OCI-LY7 (cell line): Measurements from ENCODE around the gene TYROBP. TPM values are rescaled to one million over a fixed set of nuclear protein-coding genes. Genes with fewer than 3 reads are reported as not detected.

ENCODE experiments used
- BruUV-seq: library from RNA; stranded (reverse); fragments of 400-500 nt; replicated peaks from 2 replicates; lab custom pipeline; 2021; lab: Mats Ljungman, UMichigan
- CTCF ChIA-PET: fragments of 300-600 bp; sonication (Branson Sonifier 250); formaldehyde crosslinking; loops from one replicate; lab custom pipeline; 2022; ENCODE audit warnings: antibody characterized with exemption; ENCODE audit not compliant: unreplicated experiment; lab: Charles Lee
- POLR2A ChIA-PET: fragments of 300-600 bp; sonication (Branson Sonifier 250); formaldehyde crosslinking; loops from one replicate; lab custom pipeline; 2022; ENCODE audit warnings: antibody characterized with exemption; lab: Charles Lee
- DNase-seq: peaks from one replicate; pipeline ENCODE4 v3.0.0-alpha.2; 2015; ENCODE audit warnings: low spot score
- H2AFZ ChIP-seq: fragments of 200-600 bp; sonication (generic), shearing (Covaris generic); 2 replicates; pipeline ENCODE4 v1.6.1; 2014; ENCODE audit warnings: mild to moderate bottlenecking, antibody characterized with exemption, low read length, moderate library complexity
- H3K27ac ChIP-seq: fragments of 200-600 bp; sonication (generic); 2 replicates; pipeline ENCODE4 v1.5.1; 2014; ENCODE audit warnings: mixed run types, low read depth, mild to moderate bottlenecking, moderate library complexity, low read length, inconsistent platforms; ENCODE audit not compliant: poor library complexity, severe bottlenecking
- H3K36me3 ChIP-seq: fragments of 200-600 bp; sonication (generic); 2 replicates; pipeline ENCODE4 v1.6.1; 2014; ENCODE audit warnings: mild to moderate bottlenecking, antibody characterized with exemption, low read length, moderate library complexity, mixed read lengths; ENCODE audit not compliant: insufficient read depth
- H3K4me1 ChIP-seq: fragments of 200-600 bp; sonication (generic); 2 replicates; pipeline ENCODE4 v1.5.1; 2014; ENCODE audit warnings: mild to moderate bottlenecking, low read length; ENCODE audit not compliant: insufficient read depth, poor library complexity, severe bottlenecking
- H3K4me2 ChIP-seq: fragments of 200-600 bp; sonication (generic); 2 replicates; pipeline ENCODE4 v1.6.1; 2014; ENCODE audit warnings: mild to moderate bottlenecking, low read length
- H3K4me3 ChIP-seq: fragments of 200-600 bp; sonication (generic); 2 replicates; pipeline ENCODE4 v1.5.1; 2014; ENCODE audit warnings: mild to moderate bottlenecking, low read depth, low read length; ENCODE audit not compliant: poor library complexity, severe bottlenecking
- H3K79me2 ChIP-seq: fragments of 200-600 bp; sonication (generic); 2 replicates; pipeline ENCODE4 v1.6.1; 2016; ENCODE audit warnings: low read depth, mild to moderate bottlenecking, low read length, moderate library complexity, mixed read lengths; ENCODE audit not compliant: insufficient read depth
- H3K9me2 ChIP-seq: fragments of 200-600 bp; sonication (generic); 2 replicates; pipeline ENCODE4 v1.6.1; 2016; ENCODE audit warnings: mild to moderate bottlenecking, low read length, mixed read lengths; ENCODE audit not compliant: insufficient read depth
- H3K9me3 ChIP-seq: fragments of 200-600 bp; sonication (generic); 2 replicates; pipeline ENCODE4 v1.6.1; 2014; ENCODE audit warnings: mild to moderate bottlenecking, mixed run types, low read length, mixed read lengths
- H4K20me1 ChIP-seq: fragments of 200-600 bp; sonication (generic); 2 replicates; pipeline ENCODE4 v1.6.1; 2014; ENCODE audit warnings: mild to moderate bottlenecking, antibody characterized with exemption, low read length, moderate library complexity, mixed read lengths; ENCODE audit not compliant: insufficient read depth
- CTCF ChIP-seq: fragments of 200-600 bp; sonication (generic); conservative IDR thresholded peaks from 2 replicates; pipeline ENCODE4 v1.5.1; 2014; ENCODE audit warnings: mild to moderate bottlenecking, antibody characterized with exemption, low read length, moderate library complexity, mixed read lengths
- EZH2phosphoT487 ChIP-seq: fragments of 200-600 bp; sonication (generic); IDR thresholded peaks from 2 replicates; pipeline ENCODE4 v1.6.1; 2018; ENCODE audit warnings: low read depth, borderline replicate concordance, mild to moderate bottlenecking, mixed run types, antibody characterized with exemption, low read length, moderate library complexity, mixed read lengths
- intact Hi-C: fragments of 100-400 bp; cut with micrococcal nuclease; formaldehyde crosslinking; loops from one replicate; pipeline ENCODE4 v1.10.0; 2022; ENCODE audit not compliant: unreplicated experiment
- total RNA-seq, 2 experiments: library from RNA; depleted of rRNA in 1 of 2; stranded (reverse); fragments of >200 nt in 1 of 2; shearing (Covaris generic) in 1 of 2; gene quantifications; 2 replicates each; pipeline ENCODE4 v1.2.3, GENCODE V29; 2014 to 2022

TYROBP gene
- total RNA-seq, 2 experiments from 2014 or later, result not detected

GRCh38 chr19:35940839-35941238, 32.7 kb upstream of the TYROBP start:
- H3K27ac ChIP-seq, result no peak overlapping the region
- intact Hi-C loops, result no loop called here
- ChIA-PET POLR2A (interaction anchor here (0.6 kb wide), 1 partner anchor 107 kb away, joined by 3 read pairs; no protein-coding TSS in a partner anchor), CTCF (no interaction called here)
- DNase-seq, result no peak
- no peaks in the 10 kb centered on the region for H3K79me2 ChIP-seq
- H3K4me3 ChIP-seq, result no peak overlapping the region
- TF ChIP-seq CTCF (no peak), EZH2phosphoT487 (no peak)
- no peak overlapping the region for H2AFZ ChIP-seq
- H3K4me2 ChIP-seq, result no peak overlapping the region
- H4K20me1 ChIP-seq, result no peaks in the 10 kb centered on the region
- no peaks in the 10 kb centered on the region for H3K9me2 ChIP-seq
- no peaks in the 10 kb centered on the region for H3K9me3 ChIP-seq
- no TSS peak for BruUV-seq
- H3K4me1 ChIP-seq, result no peaks in the 10 kb centered on the region
- no peaks in the 10 kb centered on the region for H3K36me3 ChIP-seq

GRCh38 chr19:35940078-35940775, 32.1 kb upstream of the TYROBP start:
- TF ChIP-seq CTCF (no peak), EZH2phosphoT487 (no peak)
- H3K4me3 ChIP-seq, result no peak overlapping the region
- H3K4me2 ChIP-seq, result no peak overlapping the region
- H3K4me1 ChIP-seq, result no peaks in the 10 kb centered on the region
- no peaks in the 10 kb centered on the region for H3K9me2 ChIP-seq
- CTCF ChIA-PET, result no interaction called here
- BruUV-seq, result no TSS peak
- no peaks in the 10 kb centered on the region for H3K79me2 ChIP-seq
- H2AFZ ChIP-seq, result no peak overlapping the region
- no peaks in the 10 kb centered on the region for H4K20me1 ChIP-seq
- no peaks in the 10 kb centered on the region for H3K9me3 ChIP-seq
- H3K36me3 ChIP-seq, result no peaks in the 10 kb centered on the region
- no peak for DNase-seq
- H3K27ac ChIP-seq, result no peak overlapping the region
- intact Hi-C loops, result no loop called here
- POLR2A ChIA-PET, result no interaction called here

- ChIA-PET CTCF (no interaction called here), POLR2A (no interaction called here)
- Histone ChIP-seq H3K4me1 (no peaks in the 10 kb centered on the region), H3K27ac (no peak overlapping the region), H3K4me3 (no peak overlapping the region), H3K9me2 (no peaks in the 10 kb centered on the region), H3K4me2 (no peak overlapping the region), H2AFZ (no peak overlapping the region), H3K79me2 (no peaks in the 10 kb centered on the region), H3K9me3 (no peaks in the 10 kb centered on the region), H3K36me3 (no peaks in the 10 kb centered on the region), H4K20me1 (no peaks in the 10 kb centered on the region)
- no peak for DNase-seq
- TF ChIP-seq EZH2phosphoT487 (no peak), CTCF (no peak)
- no TSS peak for BruUV-seq
- intact Hi-C loops, result no loop called here
Observed at GRCh38 chr19:35939307-35940077, 31.4 kb upstream of the TYROBP start.
